Adrenal gland (tissue), 5 donors: ENCODE measurements around the gene KLF16.

ENCODE experiments used
- POLR2A ChIP-seq, 2 donors: fragments of 450-650 bp; IDR thresholded peaks; one replicate each; pipeline ENCODE4 v1.6.1; 2017; ENCODE audit warnings: antibody characterized with exemption in 2 of 2, mild to moderate bottlenecking in 2 of 2, moderate library complexity in 1 of 2
- TF ChIP-seq, protein P1 (sequence below), 6 experiments: fragments of 450-650 bp in 4 of 6; fragments of 200-600 bp in 2 of 6; sonication (generic) in 1 of 6; IDR thresholded peaks; 1 replicate in 5 of 6; 2 replicates in 1 of 6; pipeline versions ENCODE4 v1.5.1 to v1.8.0; 2016 to 2021; ENCODE audit warnings: antibody characterized with exemption in 6 of 6, mild to moderate bottlenecking in 2 of 6, moderate library complexity in 1 of 6
- donor health status: DM: no; HTN: no; CAD: no.

DNA sequence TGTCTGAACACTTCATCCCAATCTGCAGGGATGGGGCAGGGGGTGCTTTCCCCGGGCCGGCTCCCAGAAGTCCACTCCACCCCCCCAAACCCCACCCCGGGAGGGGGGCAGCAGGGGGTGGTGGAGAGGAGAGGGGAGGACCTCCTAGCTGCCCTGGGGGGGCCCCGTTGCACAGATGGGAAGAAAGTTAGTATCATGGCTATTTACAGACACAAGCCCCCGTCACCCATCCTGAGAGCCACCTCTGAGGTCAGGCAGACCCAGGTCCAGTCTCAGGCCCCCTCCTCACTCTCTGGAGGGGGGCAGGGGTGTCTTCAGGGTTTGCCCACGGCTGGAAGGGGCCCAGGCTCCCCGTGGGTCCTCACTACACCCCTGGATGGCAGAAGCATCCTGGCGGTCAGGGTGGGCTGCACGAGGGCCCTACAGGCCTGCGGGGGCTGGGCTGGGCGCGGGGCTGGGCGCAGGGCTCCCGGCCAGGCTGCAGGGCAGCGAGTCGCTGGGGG is 9.3 kb downstream of the KLF16 start:
- TF ChIP-seq, protein P1, sequence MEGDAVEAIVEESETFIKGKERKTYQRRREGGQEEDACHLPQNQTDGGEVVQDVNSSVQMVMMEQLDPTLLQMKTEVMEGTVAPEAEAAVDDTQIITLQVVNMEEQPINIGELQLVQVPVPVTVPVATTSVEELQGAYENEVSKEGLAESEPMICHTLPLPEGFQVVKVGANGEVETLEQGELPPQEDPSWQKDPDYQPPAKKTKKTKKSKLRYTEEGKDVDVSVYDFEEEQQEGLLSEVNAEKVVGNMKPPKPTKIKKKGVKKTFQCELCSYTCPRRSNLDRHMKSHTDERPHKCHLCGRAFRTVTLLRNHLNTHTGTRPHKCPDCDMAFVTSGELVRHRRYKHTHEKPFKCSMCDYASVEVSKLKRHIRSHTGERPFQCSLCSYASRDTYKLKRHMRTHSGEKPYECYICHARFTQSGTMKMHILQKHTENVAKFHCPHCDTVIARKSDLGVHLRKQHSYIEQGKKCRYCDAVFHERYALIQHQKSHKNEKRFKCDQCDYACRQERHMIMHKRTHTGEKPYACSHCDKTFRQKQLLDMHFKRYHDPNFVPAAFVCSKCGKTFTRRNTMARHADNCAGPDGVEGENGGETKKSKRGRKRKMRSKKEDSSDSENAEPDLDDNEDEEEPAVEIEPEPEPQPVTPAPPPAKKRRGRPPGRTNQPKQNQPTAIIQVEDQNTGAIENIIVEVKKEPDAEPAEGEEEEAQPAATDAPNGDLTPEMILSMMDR (IDR thresholded peaks at IDR 0.05), result no peak
- no peak for TF ChIP-seq POLR2A (IDR thresholded peaks at IDR 0.05)
